ENCODE results near the gene SLC43A2. TPM values are rescaled to one million over a fixed set of nuclear protein-coding genes. Genes with fewer than 3 reads are reported as not detected.

SLC43A2 gene
- total and polyA plus RNA-seq, 10 of the 15 experiments (the other 5 are each of a cell fraction or from before 2014, with no cell fraction given), result 0.03 to 14.0 (median 5.3) TPM

DNA sequence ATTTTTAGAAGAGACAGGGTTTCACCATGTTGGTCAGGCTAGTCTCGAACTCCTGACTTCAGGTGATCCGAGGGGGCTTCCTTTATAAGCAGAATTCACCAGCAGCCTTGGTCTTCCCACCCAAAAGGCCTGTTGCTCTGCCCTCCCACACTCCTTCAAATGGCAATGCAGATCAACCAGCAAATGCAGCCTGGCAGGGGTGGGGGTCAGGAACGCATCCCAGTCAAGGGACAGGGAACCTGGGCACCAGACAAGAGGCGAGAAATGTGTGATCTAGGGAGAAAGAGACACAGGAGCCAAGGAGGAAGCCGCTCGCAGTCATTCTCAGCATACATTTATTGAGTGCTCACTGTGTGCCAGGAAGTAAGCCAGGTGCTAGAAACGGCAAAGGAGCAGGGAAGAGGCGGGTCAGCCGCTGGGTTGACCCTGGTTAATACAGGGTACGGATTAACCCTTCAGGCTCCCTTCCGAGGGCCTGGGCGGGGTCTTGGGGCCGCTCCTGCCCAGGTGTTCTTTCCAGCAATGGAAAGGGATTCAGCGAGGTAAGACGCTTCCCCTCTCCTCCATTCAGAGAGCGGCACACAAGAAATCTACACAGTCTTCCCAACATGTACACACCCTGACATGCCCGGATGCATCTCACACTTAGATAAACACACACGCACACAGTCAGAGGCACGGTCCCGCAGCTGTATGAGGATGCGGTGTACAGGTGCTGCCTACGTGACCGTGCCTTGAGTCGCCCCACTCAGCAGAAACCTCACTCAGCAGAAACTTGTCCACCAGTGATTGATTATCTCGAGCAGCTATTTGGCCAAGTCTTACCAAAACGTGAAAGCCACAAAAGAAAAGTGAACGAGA lies 59.5 kb downstream of the SLC43A2 start:
- H2AFZ ChIP-seq (ENCODE audit: control insufficient read depth, low read depth, low read length), result no peak overlapping the region
- H3K4me1 ChIP-seq (ENCODE audit: control insufficient read depth, insufficient read depth, low read length), result peaks cover 10% of the 10 kb centered on the region
- no peaks in the 10 kb centered on the region for H3K27me3 ChIP-seq (replicated peaks in 1 of 2; ENCODE audit: control insufficient read depth in 2 of 2, insufficient read depth in 2 of 2, low read length in 1 of 2)
- H4K20me1 ChIP-seq (ENCODE audit: control insufficient read depth, insufficient read depth), result no peaks in the 10 kb centered on the region
- ChIA-PET RAD21 (ENCODE audit: unreplicated experiment) (no interaction called here), POLR2A (interaction anchor here (0.6 kb wide), 1 partner anchor 18 kb away, joined by 4 read pairs; no protein-coding TSS in a partner anchor), CTCF (interaction anchor here (0.6 to 11.9 kb wide), 3 partner anchors 60 to 309 kb away, joined by 3 to 380 read pairs (median 6); partner anchors contain the start of gene SLC43A2), SMC1A (ENCODE audit: uncharacterized antibody, unreplicated experiment) (interaction anchor here (0.7 kb wide), 1 partner anchor 10 kb away, joined by 3 read pairs; no protein-coding TSS in a partner anchor)
- H3K27ac ChIP-seq (ENCODE audit: control insufficient read depth, insufficient read depth), result no peak overlapping the region
- BruUV-seq (replicated peaks), result no TSS peak
- intact Hi-C loops (cut with micrococcal nuclease; ENCODE audit: unreplicated experiment) (no loop called here), in situ Hi-C loops (cut with MboI) (no loop called here)
- no peaks in the 10 kb centered on the region for H3K36me3 ChIP-seq (ENCODE audit: control insufficient read depth in 2 of 2, insufficient read depth in 2 of 2, low read length in 1 of 2)
- WGBS (ENCODE audit: insufficient coverage, insufficient replicate concordance, low lambda C conversion rate, missing lambda C conversion rate), result 56% methylated on average over 27 of the region's 27 CpGs
- ATAC-seq, result no peak
- H3K9me3 ChIP-seq (replicated peaks; ENCODE audit: control insufficient read depth, insufficient read depth, low read length), result no peaks in the 10 kb centered on the region
- FAIRE-seq, result no peak
- no peak overlapping the region for H3K4me2 ChIP-seq (ENCODE audit: control insufficient read depth, insufficient read depth)
- H3K9ac ChIP-seq (ENCODE audit: control insufficient read depth, insufficient read depth, low read length), result no peak overlapping the region
- H3K4me3 ChIP-seq, result no peak overlapping the region
- TF ChIP-seq PAX8 (IDR thresholded peaks at IDR 0.05) (no peak), ZNF622 (IDR thresholded peaks at IDR 0.05) (no peak), RAD21 (IDR thresholded peaks at IDR 0.05; ENCODE audit: insufficient read depth, low read depth, low read length) (no peak), MEF2B (IDR thresholded peaks at IDR 0.05; ENCODE audit: partially characterized antibody, poor library complexity, severe bottlenecking) (no peak), STAT1 (conservative IDR thresholded peaks at IDR 0.05) (no peak), CBX3 (IDR thresholded peaks at IDR 0.05; ENCODE audit: borderline replicate concordance, low read depth) (no peak), ZBED1 (IDR thresholded peaks at IDR 0.05; ENCODE audit: borderline replicate concordance) (no peak), CHD2 (IDR thresholded peaks at IDR 0.05; ENCODE audit: borderline replicate concordance, low read depth, low read length) (no peak), LARP7 (IDR thresholded peaks at IDR 0.05) (no peak), MYC (IDR thresholded peaks at IDR 0.05; ENCODE audit: insufficient read depth, insufficient read length, insufficient replicate concordance, low read length, severe bottlenecking) (no peak), SMAD1 (IDR thresholded peaks at IDR 0.05; ENCODE audit: low read depth, partially characterized antibody) (no peak), SREBF1 (IDR thresholded peaks at IDR 0.05; ENCODE audit: low read length) (no peak), CBFB (IDR thresholded peaks at IDR 0.05; ENCODE audit: low read depth) (no peak), ZNF24 (IDR thresholded peaks at IDR 0.05) (no peak), SREBF2 (IDR thresholded peaks at IDR 0.05; ENCODE audit: low read length) (no peak), WRNIP1 (IDR thresholded peaks at IDR 0.05; ENCODE audit: borderline replicate concordance, low read depth, low read length) (no peak), NR2C1 (IDR thresholded peaks at IDR 0.05) (no peak), RELA (IDR thresholded peaks at IDR 0.05; ENCODE audit: borderline replicate concordance, partially characterized antibody) (no peak)
- TF ChIP-seq, protein P1, sequence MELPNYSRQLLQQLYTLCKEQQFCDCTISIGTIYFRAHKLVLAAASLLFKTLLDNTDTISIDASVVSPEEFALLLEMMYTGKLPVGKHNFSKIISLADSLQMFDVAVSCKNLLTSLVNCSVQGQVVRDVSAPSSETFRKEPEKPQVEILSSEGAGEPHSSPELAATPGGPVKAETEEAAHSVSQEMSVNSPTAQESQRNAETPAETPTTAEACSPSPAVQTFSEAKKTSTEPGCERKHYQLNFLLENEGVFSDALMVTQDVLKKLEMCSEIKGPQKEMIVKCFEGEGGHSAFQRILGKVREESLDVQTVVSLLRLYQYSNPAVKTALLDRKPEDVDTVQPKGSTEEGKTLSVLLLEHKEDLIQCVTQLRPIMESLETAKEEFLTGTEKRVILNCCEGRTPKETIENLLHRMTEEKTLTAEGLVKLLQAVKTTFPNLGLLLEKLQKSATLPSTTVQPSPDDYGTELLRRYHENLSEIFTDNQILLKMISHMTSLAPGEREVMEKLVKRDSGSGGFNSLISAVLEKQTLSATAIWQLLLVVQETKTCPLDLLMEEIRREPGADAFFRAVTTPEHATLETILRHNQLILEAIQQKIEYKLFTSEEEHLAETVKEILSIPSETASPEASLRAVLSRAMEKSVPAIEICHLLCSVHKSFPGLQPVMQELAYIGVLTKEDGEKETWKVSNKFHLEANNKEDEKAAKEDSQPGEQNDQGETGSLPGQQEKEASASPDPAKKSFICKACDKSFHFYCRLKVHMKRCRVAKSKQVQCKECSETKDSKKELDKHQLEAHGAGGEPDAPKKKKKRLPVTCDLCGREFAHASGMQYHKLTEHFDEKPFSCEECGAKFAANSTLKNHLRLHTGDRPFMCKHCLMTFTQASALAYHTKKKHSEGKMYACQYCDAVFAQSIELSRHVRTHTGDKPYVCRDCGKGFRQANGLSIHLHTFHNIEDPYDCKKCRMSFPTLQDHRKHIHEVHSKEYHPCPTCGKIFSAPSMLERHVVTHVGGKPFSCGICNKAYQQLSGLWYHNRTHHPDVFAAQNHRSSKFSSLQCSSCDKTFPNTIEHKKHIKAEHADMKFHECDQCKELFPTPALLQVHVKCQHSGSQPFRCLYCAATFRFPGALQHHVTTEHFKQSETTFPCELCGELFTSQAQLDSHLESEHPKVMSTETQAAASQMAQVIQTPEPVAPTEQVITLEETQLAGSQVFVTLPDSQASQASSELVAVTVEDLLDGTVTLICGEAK (IDR thresholded peaks at IDR 0.05; ENCODE audit: borderline replicate concordance), result no peak
- DNase-seq (ENCODE audit: low read depth, low spot score), result no peak
- no peaks in the 10 kb centered on the region for H3K79me2 ChIP-seq (ENCODE audit: control insufficient read depth, insufficient read depth, low read length)

All from GM12878 (cell line).